Keratinocyte (primary cell): ENCODE data around the gene MAPK1IP1L. TPM values are rescaled to one million over a fixed set of nuclear protein-coding genes. Genes with fewer than 3 reads are reported as not detected.

Experiments
- DNase-seq: peaks from one replicate; pipeline ENCODE4 v3.0.0-alpha.2; 2011; ENCODE audit warnings: low read depth, missing footprints, low spot score
- FAIRE-seq: peaks from 2 replicates; lab custom pipeline; 2011; peaks lifted over from hg19 to GRCh38; lab: Jason Lieb, UNC
- H2AFZ ChIP-seq: 2 replicates; pipeline ENCODE4 v1.6.0; 2012; ENCODE audit warnings: low read length, control low read depth, inconsistent platforms; ENCODE audit not compliant: control insufficient read depth
- H3K27ac ChIP-seq: 2 replicates; pipeline ENCODE4 v1.5.1; 2011; ENCODE audit warnings: low read length; ENCODE audit not compliant: control insufficient read depth, insufficient read depth
- H3K27me3 ChIP-seq: 3 replicates; pipeline ENCODE4 v1.6.0; 2011; ENCODE audit warnings: low read length; ENCODE audit not compliant: control insufficient read depth, insufficient read depth; ENCODE audit errors: extremely low read depth
- H3K36me3 ChIP-seq, 2 experiments: 2 replicates in 1 of 2; 3 replicates in 1 of 2; pipeline ENCODE4 v1.5.1; 2011; ENCODE audit warnings: low read length in 2 of 2, mild to moderate bottlenecking in 1 of 2; ENCODE audit not compliant: control insufficient read depth in 2 of 2, insufficient read depth in 2 of 2; ENCODE audit errors: extremely low read depth in 1 of 2
- H3K4me1 ChIP-seq: 3 replicates; pipeline ENCODE4 v1.5.1; 2011; ENCODE audit warnings: low read length; ENCODE audit not compliant: control insufficient read depth, insufficient read depth; ENCODE audit errors: extremely low read depth
- H3K4me2 ChIP-seq: 3 replicates; pipeline ENCODE4 v1.6.0; 2011; ENCODE audit warnings: low read depth, low read length; ENCODE audit not compliant: control insufficient read depth, insufficient read depth; ENCODE audit errors: extremely low read depth
- H3K4me3 ChIP-seq, 3 experiments: fragments of 200-600 bp in 1 of 3; sonication (generic) in 1 of 3; 2 replicates in 2 of 3; 3 replicates in 1 of 3; pipeline ENCODE4 v1.5.1; 2011 to 2016; ENCODE audit warnings: low read length in 3 of 3, mild to moderate bottlenecking in 3 of 3, control low read depth in 2 of 3, inconsistent platforms in 1 of 3, low read depth in 1 of 3, mixed read lengths in 1 of 3, mixed run types in 1 of 3, moderate library complexity in 1 of 3; ENCODE audit not compliant: control insufficient read depth in 2 of 3, insufficient read depth in 2 of 3; ENCODE audit errors: extremely low read depth in 1 of 3
- H3K79me2 ChIP-seq: 2 replicates; pipeline ENCODE4 v1.6.0; 2012; ENCODE audit warnings: low read length; ENCODE audit not compliant: control insufficient read depth, insufficient read depth
- H3K9ac ChIP-seq: 3 replicates; pipeline ENCODE4 v1.6.0; 2011; ENCODE audit warnings: low read length; ENCODE audit not compliant: control insufficient read depth, insufficient read depth; ENCODE audit errors: extremely low read depth
- H3K9me1 ChIP-seq: 3 replicates; pipeline ENCODE4 v1.6.0; 2011; ENCODE audit warnings: low read length; ENCODE audit not compliant: control insufficient read depth, insufficient read depth; ENCODE audit errors: extremely low read depth
- H3K9me3 ChIP-seq: 2 replicates; pipeline ENCODE4 v1.5.1; 2012; ENCODE audit warnings: low read depth, low read length; ENCODE audit not compliant: control insufficient read depth
- H4K20me1 ChIP-seq: 3 replicates; pipeline ENCODE4 v1.6.0; 2011; ENCODE audit warnings: low read length; ENCODE audit not compliant: control insufficient read depth, insufficient read depth; ENCODE audit errors: extremely low read depth
- EZH2 ChIP-seq: IDR thresholded peaks from one replicate; pipeline ENCODE4 v1.6.1; 2012; ENCODE audit warnings: inconsistent platforms, mild to moderate bottlenecking, low read length, moderate library complexity
- dilution Hi-C: fragments of 300-500 bp; cut with MboI; formaldehyde crosslinking; loops from one replicate; pipeline ENCODE4 v1.7.0; 2020; ENCODE audit warnings: low sequenced_read_pairs; ENCODE audit not compliant: extremely low pct_ligation_motif_present
- polyA plus RNA-seq, 5 experiments: library from polyadenylated mRNA; depleted of rRNA in 3 of 5; stranded (reverse) in 3 of 5; stranded (forward) in 1 of 5; unstranded in 1 of 5; fragments of >200 nt; gene quantifications; 1 replicate in 1 of 5; 2 replicates in 3 of 5; 3 replicates in 1 of 5; pipeline versions ENCODE4 v1.2.1 to v1.2.3, GENCODE V29; 2011 to 2012; ENCODE audit warnings: missing spikeins in 2 of 5, low read depth in 1 of 5, low replicate concordance in 1 of 5
- TF ChIP-seq, protein P1 (sequence below), 3 experiments: IDR thresholded peaks in 1 of 3; conservative IDR thresholded peaks in 1 of 3; optimal IDR thresholded peaks in 1 of 3; 2 replicates in 2 of 3; 3 replicates in 1 of 3; pipeline versions ENCODE3 to v1.5.1; 2011; ENCODE audit warnings: low read length in 3 of 3, mild to moderate bottlenecking in 3 of 3, moderate library complexity in 2 of 3, control low read depth in 1 of 3, inconsistent platforms in 1 of 3; ENCODE audit not compliant: insufficient read depth in 2 of 3; ENCODE audit errors: extremely low read depth in 1 of 3

The MAPK1IP1L gene
- polyA plus RNA-seq, 1 donor (not counting 4 experiments of a cell fraction or from before 2014, with no cell fraction given) = 48.5 TPM

- Histone ChIP-seq H3K36me3 (no peaks in the 10 kb centered on the region), H2AFZ (no peak overlapping the region), H3K79me2 (no peaks in the 10 kb centered on the region), H3K9me1 (no peaks in the 10 kb centered on the region), H3K27me3 (no peaks in the 10 kb centered on the region), H3K9me3 (no peaks in the 10 kb centered on the region), H3K27ac (no peak overlapping the region), H3K4me3 (no peak overlapping the region), H3K4me1 (peaks cover 14% of the 10 kb centered on the region), H4K20me1 (no peaks in the 10 kb centered on the region), H3K9ac (no peak overlapping the region), H3K4me2 (no peak overlapping the region)
- dilution Hi-C loops = no loop called here
- DNase-seq (no peak), FAIRE-seq (no peak)
- TF ChIP-seq EZH2 = no peak
- TF ChIP-seq, protein P1, sequence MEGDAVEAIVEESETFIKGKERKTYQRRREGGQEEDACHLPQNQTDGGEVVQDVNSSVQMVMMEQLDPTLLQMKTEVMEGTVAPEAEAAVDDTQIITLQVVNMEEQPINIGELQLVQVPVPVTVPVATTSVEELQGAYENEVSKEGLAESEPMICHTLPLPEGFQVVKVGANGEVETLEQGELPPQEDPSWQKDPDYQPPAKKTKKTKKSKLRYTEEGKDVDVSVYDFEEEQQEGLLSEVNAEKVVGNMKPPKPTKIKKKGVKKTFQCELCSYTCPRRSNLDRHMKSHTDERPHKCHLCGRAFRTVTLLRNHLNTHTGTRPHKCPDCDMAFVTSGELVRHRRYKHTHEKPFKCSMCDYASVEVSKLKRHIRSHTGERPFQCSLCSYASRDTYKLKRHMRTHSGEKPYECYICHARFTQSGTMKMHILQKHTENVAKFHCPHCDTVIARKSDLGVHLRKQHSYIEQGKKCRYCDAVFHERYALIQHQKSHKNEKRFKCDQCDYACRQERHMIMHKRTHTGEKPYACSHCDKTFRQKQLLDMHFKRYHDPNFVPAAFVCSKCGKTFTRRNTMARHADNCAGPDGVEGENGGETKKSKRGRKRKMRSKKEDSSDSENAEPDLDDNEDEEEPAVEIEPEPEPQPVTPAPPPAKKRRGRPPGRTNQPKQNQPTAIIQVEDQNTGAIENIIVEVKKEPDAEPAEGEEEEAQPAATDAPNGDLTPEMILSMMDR (optimal IDR thresholded peaks at IDR 0.05 in 1 of 3, IDR thresholded peaks at IDR 0.05 in 1 of 3, conservative IDR thresholded peaks at IDR 0.05 in 1 of 3; ENCODE audit: extremely low read depth in 1 of 3, insufficient read depth in 2 of 3, low read length in 3 of 3) = no peak
Observed at GRCh38 chr14:55086938-55087337, 35.5 kb downstream of the MAPK1IP1L start.

DNA sequence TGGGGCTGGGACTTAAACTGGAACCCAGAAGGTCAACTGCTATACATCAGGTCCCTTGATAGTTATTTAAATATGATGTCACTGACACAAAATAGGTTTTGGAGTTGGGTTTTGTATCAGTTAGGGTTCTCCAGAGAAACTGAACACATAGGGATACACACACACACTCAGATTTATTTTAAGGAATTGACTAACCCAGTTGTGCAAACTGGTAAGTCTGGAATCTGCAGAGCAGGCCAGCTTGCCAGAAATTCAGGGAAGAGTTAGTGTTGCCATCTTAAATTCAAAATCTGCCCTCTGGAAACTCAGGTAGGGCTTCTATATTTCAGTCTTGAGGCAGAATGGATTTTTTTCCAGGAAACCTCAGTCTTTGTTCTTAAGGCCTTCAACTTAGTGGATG is 36.9 kb downstream of the MAPK1IP1L start:
- Histone ChIP-seq H4K20me1 (no peaks in the 10 kb centered on the region), H3K79me2 (no peaks in the 10 kb centered on the region), H3K27ac (no peak overlapping the region), H3K4me3 (no peak overlapping the region), H3K9me1 (no peaks in the 10 kb centered on the region), H3K9me3 (no peaks in the 10 kb centered on the region), H3K9ac (no peak overlapping the region), H3K27me3 (no peaks in the 10 kb centered on the region), H3K36me3 (no peaks in the 10 kb centered on the region), H3K4me2 (no peak overlapping the region), H2AFZ (no peak overlapping the region), H3K4me1 (peaks cover 14% of the 10 kb centered on the region)
- no peak for TF ChIP-seq EZH2
- TF ChIP-seq, protein P1 (optimal IDR thresholded peaks at IDR 0.05 in 1 of 3, IDR thresholded peaks at IDR 0.05 in 1 of 3, conservative IDR thresholded peaks at IDR 0.05 in 1 of 3; ENCODE audit: extremely low read depth in 1 of 3, insufficient read depth in 2 of 3, low read length in 3 of 3) = no peak
- FAIRE-seq = no peak
- dilution Hi-C loops = no loop called here
- no peak for DNase-seq
